GM19023 (cell line): ENCODE data around the gene JARID2.

ENCODE experiments used
- ATAC-seq: cut with Tn5 transposase; IDR thresholded peaks from one replicate; pipeline ENCODE4 v1.9.1; 2021; ENCODE audit warnings: mild to moderate bottlenecking, moderate library complexity; ENCODE audit not compliant: unreplicated experiment

The JARID2 gene

DNA sequence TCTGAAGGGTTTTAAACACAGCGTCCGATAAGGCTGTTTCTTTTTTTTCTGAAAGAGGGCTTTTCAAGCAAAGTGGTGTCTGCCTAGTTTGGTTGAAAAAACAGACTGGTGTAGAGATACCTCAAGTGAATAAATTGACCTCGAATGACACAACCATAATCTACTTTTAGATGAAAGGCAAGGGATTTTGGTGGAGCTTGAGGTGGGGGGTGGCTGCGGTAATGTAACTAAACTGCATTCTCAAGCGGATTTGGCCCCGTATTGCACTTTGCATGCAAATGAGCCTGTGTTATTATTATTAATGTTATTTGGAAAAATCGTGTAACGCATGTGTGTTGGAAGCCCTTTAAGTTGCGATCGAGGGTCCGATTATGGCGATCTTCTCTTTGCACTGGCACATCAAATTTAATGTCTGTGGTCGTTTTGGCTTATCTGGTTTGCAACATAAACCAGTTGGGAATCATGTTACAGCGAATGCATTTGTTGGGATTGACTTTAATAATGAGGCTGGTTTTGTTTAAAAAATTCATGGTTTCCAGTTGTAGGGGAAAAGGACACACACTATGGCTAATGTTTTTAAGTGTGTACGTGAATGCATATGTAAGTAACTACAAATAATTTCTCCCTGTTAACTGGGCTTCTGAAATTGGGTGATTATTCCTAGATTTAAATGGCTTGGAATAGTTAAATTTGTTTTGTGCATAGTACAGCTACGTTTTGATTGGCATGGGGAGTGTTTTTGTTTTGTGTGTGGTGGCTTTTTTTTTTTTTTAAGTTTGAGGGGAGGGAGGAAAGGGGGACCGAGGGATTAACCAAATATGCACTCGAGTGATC lies 1.0 kb downstream of the JARID2 start:
- no peak for ATAC-seq

GRCh38 chr6:15247500-15248450 lies 1.9 kb downstream of the JARID2 start:
- no peak for ATAC-seq

GRCh38 chr6:15248451-15249370 lies 2.8 kb downstream of the JARID2 start:
- peak; percentile 36 for ATAC-seq

DNA sequence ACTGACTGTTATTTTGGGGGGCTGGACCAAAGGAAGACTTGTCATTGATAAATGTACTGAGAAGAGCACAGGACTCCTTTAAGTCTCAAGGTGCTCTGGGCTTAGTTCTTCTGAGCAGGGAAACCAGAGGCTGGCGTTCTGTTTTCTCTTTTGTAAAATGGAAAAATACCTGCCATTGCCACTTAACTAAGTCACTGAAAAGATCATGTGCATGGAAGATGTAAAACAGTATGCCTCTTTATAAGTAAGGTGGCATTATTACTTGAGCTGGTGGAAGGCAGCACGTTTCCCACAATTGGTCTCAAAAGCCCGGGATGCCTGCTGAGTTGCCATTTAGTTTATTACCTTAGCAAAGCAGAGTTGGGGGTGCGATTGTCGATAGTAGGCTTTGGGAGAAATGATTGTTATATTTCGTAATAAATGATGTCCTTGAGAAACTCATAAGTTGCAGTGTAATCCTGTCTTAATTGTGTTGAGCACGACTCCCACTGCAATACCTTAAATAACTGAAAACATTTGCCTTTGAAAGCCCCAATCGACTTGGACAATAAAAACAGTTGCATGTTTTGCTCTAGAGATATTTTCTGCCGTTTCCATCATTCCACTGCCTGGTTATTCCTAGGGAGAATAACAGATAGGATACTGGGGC lies 3.6 kb downstream of the JARID2 start:
- no peak for ATAC-seq

DNA sequence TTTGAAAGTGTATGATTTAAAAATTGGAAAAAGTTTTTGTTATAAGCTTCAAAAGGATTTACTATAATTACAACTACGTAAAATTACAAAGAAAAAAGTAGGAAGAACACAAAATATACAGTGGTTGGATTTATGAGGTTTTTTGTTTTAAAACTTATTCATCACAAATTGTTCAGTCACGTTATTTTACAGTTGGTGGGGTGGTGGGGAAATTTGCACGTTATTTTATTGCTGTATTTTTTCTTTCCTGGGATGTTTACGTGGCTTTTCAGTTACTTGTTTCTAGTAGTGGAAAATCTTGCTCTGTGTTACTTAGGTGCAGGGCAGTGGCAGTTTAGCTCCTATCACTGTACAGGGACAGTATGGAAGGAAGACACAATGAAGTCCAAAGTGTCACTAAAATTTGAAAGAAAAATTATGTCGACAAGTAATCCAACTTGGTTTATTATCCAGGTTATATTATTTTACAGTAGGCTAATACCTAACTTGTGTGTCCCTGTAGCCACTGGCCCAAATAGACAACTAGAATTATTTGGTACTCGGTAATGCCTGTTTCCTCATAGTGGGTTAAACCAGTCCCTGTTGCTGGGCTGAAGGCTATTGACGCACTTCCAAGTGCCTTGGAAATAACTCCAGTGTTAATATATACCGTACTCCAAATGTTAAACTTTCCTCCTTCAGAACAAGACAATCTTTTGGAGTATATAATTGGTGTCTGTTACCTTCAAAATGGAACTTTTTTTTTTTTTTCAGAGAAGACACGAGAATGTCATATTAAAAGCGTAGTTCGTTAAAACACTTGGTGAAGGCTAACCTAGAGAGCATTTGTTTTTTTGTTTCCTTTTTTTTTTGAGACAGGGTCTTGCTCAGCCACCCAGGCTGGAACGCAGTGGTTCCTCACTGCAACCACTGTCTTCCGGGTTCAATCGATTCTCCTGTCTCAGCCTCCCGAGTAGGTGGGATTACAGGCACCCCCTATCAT lies 4.6 kb downstream of the JARID2 start:
- no peak for ATAC-seq

- no peak for ATAC-seq
Observed at GRCh38 chr6:15252195-15252594, 6.3 kb downstream of the JARID2 start.

DNA sequence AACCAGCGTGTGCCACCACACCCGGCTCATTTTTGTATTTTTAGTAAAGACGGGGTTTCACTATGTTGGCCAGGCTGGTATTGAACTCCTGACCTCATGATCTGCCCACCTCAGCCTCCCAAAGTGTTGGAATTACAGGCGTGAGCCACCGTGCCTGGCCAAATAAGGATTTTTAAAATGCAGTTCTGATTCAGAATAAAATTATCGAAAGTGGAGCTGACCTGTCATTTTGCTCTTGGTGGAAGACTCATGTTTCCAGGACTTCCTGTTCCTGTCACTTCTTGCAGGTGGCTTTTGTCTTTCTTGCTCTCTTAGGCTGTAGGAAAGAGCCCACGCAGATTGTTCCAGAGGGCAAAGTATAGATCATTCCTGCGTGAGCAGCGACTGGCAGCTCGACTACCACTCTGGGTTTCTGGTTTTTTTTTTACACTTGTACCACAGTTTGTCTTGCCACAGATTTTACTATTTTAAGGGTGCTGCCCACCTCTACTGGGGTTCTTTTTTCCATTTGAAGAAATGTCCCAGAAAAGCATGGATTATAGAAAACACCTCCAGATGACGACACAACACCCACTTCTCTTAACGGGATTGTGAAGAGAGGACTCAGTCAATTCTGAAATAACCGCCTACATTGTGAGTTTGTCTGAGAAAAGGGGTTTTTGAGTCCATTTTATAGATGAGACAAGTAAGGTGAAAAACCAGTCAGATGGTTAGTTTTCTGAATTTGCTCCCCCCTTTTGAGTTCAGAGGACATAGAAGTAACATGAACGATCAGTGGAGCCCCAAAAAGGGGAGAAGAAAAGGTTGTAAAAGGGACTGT lies 7.5 kb downstream of the JARID2 start:
- ATAC-seq: no peak

DNA sequence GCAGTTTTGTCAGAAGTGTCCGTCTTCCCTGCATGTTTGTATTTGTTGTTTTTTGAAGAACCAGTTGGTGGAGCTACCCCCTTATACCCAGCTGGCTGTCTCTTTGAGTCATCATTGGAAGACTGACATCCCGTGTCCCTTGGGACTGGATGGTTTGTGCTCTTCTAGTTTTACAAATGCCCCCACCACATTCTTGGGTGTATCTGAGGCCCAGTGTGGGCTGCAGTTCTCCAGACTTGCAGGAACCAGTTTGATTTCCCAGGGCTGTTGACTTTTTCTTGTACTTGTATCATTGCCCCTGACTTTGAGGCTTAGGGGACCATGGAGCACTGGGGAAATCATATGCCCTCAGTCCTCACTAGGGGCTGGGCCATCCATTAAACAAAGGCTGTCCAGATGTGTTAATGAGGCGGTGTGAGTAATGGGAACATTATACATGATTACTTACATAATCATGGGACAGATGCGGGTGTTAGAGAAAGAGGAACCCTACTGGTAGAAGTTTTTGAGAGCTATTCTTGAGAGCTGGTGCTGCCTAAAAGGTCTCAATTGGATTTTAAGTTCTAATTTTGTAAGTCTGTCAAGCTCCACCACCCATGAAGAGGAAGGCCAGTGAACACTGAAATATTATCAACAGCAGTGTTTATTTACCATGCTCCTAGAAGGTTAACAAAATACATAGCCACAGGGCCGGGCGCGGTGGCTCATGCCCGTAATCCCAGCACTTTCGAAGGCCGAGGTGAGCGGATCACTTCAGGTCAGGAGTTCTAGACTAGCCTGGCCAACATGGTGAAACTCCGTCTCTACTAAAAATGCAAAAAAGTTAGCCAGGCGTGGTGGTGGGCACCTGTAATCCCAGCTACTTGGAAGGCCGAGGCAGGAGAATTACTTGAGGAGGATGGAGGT lies 8.5 kb downstream of the JARID2 start:
- ATAC-seq: no peak

DNA sequence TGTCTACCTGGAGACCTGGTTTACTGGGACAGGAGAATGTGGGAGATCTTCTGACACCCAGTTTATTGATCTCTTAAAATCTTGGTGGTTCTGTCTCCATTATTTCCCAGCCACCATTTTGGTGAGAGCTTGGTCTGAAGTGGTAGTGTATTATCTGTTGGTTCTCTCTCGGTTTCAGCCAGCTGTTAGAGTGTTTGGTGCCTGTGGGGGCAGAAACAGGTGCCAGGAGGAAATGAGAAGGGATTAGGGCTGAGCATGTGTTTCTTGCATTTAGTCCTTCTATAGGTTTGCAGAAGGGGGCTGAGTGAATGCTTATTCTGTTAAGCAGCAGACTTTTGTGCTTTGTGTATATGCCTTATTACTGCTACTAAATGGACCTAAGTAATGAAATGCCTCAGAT lies 9.6 kb downstream of the JARID2 start:
- ATAC-seq: peak; percentile 64

DNA sequence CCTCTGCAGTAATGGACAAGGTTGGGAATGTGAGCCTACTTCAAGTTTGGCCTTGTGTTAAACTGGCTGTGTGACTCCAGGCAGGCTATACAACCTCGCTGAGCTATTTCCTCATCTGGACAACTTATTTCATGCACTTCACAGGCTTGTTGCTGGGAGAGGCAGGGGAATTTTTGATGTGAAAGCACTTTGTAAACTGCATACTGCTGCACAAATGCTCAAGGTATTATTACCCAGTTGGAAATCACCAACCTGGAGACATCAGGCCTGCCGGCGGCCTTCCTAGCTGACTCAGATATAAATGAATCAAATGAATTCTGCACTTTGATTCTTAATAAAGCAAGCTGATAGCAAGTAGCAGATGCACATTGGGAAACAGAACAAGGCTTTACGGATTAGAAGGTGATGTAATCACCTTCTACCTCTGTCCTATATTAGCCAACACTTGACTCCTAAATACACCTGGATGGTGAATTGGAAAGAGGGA lies 10.1 kb downstream of the JARID2 start:
- no peak for ATAC-seq

DNA sequence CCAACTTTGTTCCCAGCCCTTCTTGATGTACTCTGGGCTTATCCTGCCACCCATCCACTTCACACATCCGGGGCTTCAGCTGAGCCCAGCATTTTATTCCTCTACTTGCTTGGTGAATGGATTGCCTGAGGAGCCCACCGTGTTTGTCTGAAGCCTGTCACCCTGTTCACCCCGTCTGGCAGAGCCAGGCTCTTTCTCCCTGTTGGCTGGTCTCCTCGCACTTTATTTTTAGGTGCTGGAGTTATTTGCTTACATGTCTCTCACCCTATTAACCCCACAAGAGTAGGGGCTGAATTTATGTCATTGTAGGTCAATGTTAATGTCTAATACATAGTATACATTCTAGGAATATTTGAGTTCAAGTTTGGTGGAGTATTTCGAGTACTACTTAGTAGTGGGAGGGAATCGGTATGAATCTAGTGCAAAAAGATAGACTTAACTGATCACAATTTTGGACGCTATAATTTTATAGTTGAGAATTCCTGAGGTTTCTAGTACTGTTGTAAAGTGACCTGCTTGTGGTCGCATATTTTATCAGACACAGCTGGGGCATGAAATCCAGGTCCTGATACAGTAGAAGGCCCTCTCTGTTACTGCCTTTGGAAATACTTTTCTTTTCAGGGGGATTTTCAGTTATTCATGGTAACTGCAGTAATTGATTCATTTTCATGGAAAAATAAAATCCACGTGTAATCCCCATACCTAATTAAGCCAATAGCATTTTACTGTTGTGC lies 10.8 kb downstream of the JARID2 start:
- no peak for ATAC-seq

- no peak for ATAC-seq
Observed at GRCh38 chr6:15257357-15258132, 11.7 kb downstream of the JARID2 start.

DNA sequence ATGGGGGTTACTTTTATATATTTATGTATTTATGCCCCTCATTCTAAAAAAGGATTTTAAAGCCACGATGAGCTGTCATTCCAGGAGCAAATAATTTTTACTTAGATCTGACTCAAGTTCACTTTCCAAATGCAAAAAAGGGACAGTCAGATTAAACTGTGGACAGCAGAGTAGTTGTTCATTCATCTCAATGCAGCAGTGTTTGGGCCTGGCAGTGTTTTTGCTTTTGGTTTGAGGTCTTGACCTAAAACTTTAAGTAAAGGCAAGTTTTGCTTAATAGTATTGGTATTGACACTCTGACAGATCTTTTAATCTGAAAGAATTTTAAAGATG lies 13.9 kb downstream of the JARID2 start:
- ATAC-seq: no peak

- ATAC-seq: no peak
Observed at GRCh38 chr6:15260099-15260821, 14.4 kb downstream of the JARID2 start.

- no peak for ATAC-seq
Observed at GRCh38 chr6:15263780-15264374, 18.0 kb downstream of the JARID2 start.
